Stomach smooth muscle (tissue), 2 donors: ENCODE results near the gene ZC3H6.
"Not testable (repeated sequence)": the region's sequence is repeated elsewhere in the genome, so short reads cannot be mapped to it uniquely, and the experiment has no call there.

Source experiments
- H3K27ac ChIP-seq: one replicate; pipeline ENCODE4 v1.7.0; 2013; ENCODE audit warnings: mild to moderate bottlenecking, low read length, inconsistent platforms
- H3K27me3 ChIP-seq, 2 donors: one replicate each; pipeline ENCODE4 v1.7.0; 2013; ENCODE audit warnings: low read length in 2 of 2; ENCODE audit not compliant: insufficient read depth in 2 of 2, control insufficient read depth in 1 of 2
- H3K36me3 ChIP-seq, 2 donors: one replicate each; pipeline ENCODE4 v1.7.0; 2013; ENCODE audit warnings: low read length in 2 of 2; ENCODE audit not compliant: control insufficient read depth in 2 of 2, insufficient read depth in 2 of 2
- H3K4me1 ChIP-seq: one replicate; pipeline ENCODE4 v1.7.0; 2013; ENCODE audit warnings: low read length; ENCODE audit not compliant: control insufficient read depth, insufficient read depth
- H3K4me3 ChIP-seq, 2 donors: one replicate each; pipeline ENCODE4 v1.7.0; 2013; ENCODE audit warnings: low read length in 2 of 2
- H3K9ac ChIP-seq, 2 donors: one replicate each; pipeline ENCODE4 v1.7.0; 2013; ENCODE audit warnings: low read length in 2 of 2, mild to moderate bottlenecking in 1 of 2
- H3K9me3 ChIP-seq, 2 donors: one replicate each; pipeline ENCODE4 v1.7.0; 2013; ENCODE audit warnings: low read length in 2 of 2; ENCODE audit not compliant: control insufficient read depth in 2 of 2
- donor health status: healthy.
- donor health status: Pancreatic carcinoma.

ZC3H6 gene

GRCh38 chr2:112352292-112352691, 76.9 kb downstream of the ZC3H6 start:
- H3K27me3 ChIP-seq, H3K9me3 ChIP-seq, H3K4me3 ChIP-seq, H3K27ac ChIP-seq, H3K36me3 ChIP-seq, H3K9ac ChIP-seq, H3K4me1 ChIP-seq: not testable (repeated sequence)

GRCh38 chr2:112352809-112353603, 77.6 kb downstream of the ZC3H6 start:
- not testable (repeated sequence) for H3K27ac ChIP-seq

GRCh38 chr2:112354335-112354734, 78.9 kb downstream of the ZC3H6 start:
- not testable (repeated sequence) for H3K4me3 ChIP-seq, H3K27ac ChIP-seq, H3K27me3 ChIP-seq, H3K4me1 ChIP-seq, H3K9ac ChIP-seq, H3K9me3 ChIP-seq, H3K36me3 ChIP-seq

More at GRCh38 chr2:112352809-112353603, 77.6 kb downstream of the ZC3H6 start:
- not testable (repeated sequence) for H3K4me1 ChIP-seq, H3K9ac ChIP-seq, H3K9me3 ChIP-seq, H3K36me3 ChIP-seq, H3K4me3 ChIP-seq, H3K27me3 ChIP-seq

DNA sequence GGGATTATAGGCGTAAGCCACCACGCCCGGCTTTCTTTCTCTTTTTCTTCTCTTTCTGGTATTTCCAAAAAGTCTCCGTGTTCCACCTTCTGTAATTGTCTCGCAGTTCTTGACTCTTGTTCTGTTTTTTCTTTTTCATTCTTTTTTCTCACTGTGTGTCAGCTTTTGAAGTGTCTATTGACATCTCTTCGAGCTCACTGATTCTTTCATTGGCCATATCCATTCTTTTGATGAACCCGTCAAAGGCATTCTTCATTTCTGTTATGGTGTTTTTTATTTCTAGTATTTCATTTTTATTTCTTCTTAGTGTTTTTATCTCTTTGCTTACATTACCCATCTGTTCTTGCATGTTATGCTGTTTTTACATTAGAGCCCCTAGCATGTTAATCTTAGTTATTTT, 84.7 kb downstream of the ZC3H6 start:
- not testable (repeated sequence) for H3K4me3 ChIP-seq, H3K27me3 ChIP-seq, H3K36me3 ChIP-seq, H3K4me1 ChIP-seq, H3K9me3 ChIP-seq, H3K9ac ChIP-seq, H3K27ac ChIP-seq
